Neural progenitor cell (in vitro differentiated cells): ENCODE results near the gene C6orf62. TPM values are rescaled to one million over a fixed set of nuclear protein-coding genes. Genes with fewer than 3 reads are reported as not detected.

Experiments
- DNase-seq: peaks from one replicate; pipeline ENCODE4 v3.0.0-alpha.2; 2016; ENCODE audit warnings: low spot score
- H2AFZ ChIP-seq: fragments of 200-600 bp; sonication (generic); replicated peaks from 2 replicates; pipeline ENCODE4 v1.6.1; 2016; ENCODE audit warnings: antibody characterized with exemption
- H3F3A ChIP-seq: fragments of 200-600 bp; sonication (generic); 2 replicates; pipeline ENCODE4 v1.6.1; 2016; ENCODE audit warnings: antibody characterized with exemption, low read depth
- H3K27ac ChIP-seq: fragments of 200-600 bp; sonication (generic); 2 replicates; pipeline ENCODE4 v1.5.1; 2016; ENCODE audit warnings: mild to moderate bottlenecking
- H3K27me3 ChIP-seq: fragments of 200-600 bp; sonication (generic); 2 replicates; pipeline ENCODE4 v1.6.1; 2016; ENCODE audit warnings: mild to moderate bottlenecking, moderate library complexity
- H3K36me3 ChIP-seq: fragments of 200-600 bp; sonication (generic); 2 replicates; pipeline ENCODE4 v1.5.1; 2016
- H3K4me1 ChIP-seq: fragments of 200-600 bp; sonication (generic); 2 replicates; pipeline ENCODE4 v1.6.1; 2016; ENCODE audit warnings: mixed run types
- H3K4me2 ChIP-seq: fragments of 200-600 bp; sonication (generic); 2 replicates; pipeline ENCODE4 v1.6.1; 2016
- H3K4me3 ChIP-seq: fragments of 200-600 bp; sonication (generic); 2 replicates; pipeline ENCODE4 v1.5.1; 2016
- H3K79me2 ChIP-seq: fragments of 200-600 bp; sonication (generic); 2 replicates; pipeline ENCODE4 v1.6.1; 2016; ENCODE audit warnings: low read depth
- H3K9ac ChIP-seq: fragments of 200-600 bp; sonication (generic); 2 replicates; pipeline ENCODE4 v1.6.1; 2016
- H3K9me3 ChIP-seq: fragments of 200-600 bp; sonication (generic); 2 replicates; pipeline ENCODE4 v1.5.1; 2016; ENCODE audit warnings: low read depth
- H4K20me1 ChIP-seq: fragments of 200-600 bp; sonication (generic); 2 replicates; pipeline ENCODE4 v1.6.1; 2016; ENCODE audit warnings: low read depth
- H3K27ac Mint-ChIP-seq: 3 replicates; pipeline ENCODE4 v1.8.0; 2021; ENCODE audit warnings: mixed read lengths
- H3K27me3 Mint-ChIP-seq: 2 replicates; pipeline ENCODE4 v1.8.0; 2022; ENCODE audit warnings: low read depth, mild to moderate bottlenecking, inconsistent platforms, moderate library complexity, mixed read lengths; ENCODE audit not compliant: insufficient read depth
- H3K36me3 Mint-ChIP-seq: 3 replicates; pipeline ENCODE4 v1.8.0; 2021; ENCODE audit warnings: mixed read lengths
- H3K4me1 Mint-ChIP-seq: 3 replicates; pipeline ENCODE4 v1.8.0; 2021; ENCODE audit warnings: mixed read lengths
- H3K4me3 Mint-ChIP-seq: 3 replicates; pipeline ENCODE4 v1.8.0; 2021; ENCODE audit warnings: mild to moderate bottlenecking, moderate library complexity, mixed read lengths
- H3K9me3 Mint-ChIP-seq: 3 replicates; pipeline ENCODE4 v1.8.0; 2020; ENCODE audit warnings: mixed read lengths
- EZH2 ChIP-seq: fragments of 200-600 bp; sonication (generic); IDR thresholded peaks from 2 replicates; pipeline ENCODE4 v1.6.1; 2017; ENCODE audit warnings: antibody characterized with exemption, mild to moderate bottlenecking, moderate library complexity
- EZH2phosphoT487 ChIP-seq: fragments of 200-600 bp; sonication (generic); IDR thresholded peaks from 2 replicates; pipeline ENCODE4 v1.6.1; 2017; ENCODE audit warnings: antibody characterized with exemption
- total RNA-seq: library from RNA; depleted of rRNA; stranded (reverse); fragments of >200 nt; gene quantifications from 2 replicates; pipeline ENCODE4 v1.2.3, GENCODE V29; 2015; ENCODE audit warnings: low replicate concordance
- TF ChIP-seq, protein P1 (sequence below): fragments of 200-600 bp; sonication (generic); IDR thresholded peaks from 2 replicates; pipeline ENCODE4 v1.5.1; 2017; ENCODE audit warnings: antibody characterized with exemption, mild to moderate bottlenecking

Gene C6orf62
- total RNA-seq, 1 donor from 2014 or later: 82.3 TPM

GRCh38 chr6:24743265-24743943, 24.4 kb upstream of the C6orf62 start:
- TF ChIP-seq EZH2 (no peak), EZH2phosphoT487 (no peak)
- TF ChIP-seq, protein P1, sequence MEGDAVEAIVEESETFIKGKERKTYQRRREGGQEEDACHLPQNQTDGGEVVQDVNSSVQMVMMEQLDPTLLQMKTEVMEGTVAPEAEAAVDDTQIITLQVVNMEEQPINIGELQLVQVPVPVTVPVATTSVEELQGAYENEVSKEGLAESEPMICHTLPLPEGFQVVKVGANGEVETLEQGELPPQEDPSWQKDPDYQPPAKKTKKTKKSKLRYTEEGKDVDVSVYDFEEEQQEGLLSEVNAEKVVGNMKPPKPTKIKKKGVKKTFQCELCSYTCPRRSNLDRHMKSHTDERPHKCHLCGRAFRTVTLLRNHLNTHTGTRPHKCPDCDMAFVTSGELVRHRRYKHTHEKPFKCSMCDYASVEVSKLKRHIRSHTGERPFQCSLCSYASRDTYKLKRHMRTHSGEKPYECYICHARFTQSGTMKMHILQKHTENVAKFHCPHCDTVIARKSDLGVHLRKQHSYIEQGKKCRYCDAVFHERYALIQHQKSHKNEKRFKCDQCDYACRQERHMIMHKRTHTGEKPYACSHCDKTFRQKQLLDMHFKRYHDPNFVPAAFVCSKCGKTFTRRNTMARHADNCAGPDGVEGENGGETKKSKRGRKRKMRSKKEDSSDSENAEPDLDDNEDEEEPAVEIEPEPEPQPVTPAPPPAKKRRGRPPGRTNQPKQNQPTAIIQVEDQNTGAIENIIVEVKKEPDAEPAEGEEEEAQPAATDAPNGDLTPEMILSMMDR: no peak
- Histone ChIP-seq H4K20me1 (no peaks in the 10 kb centered on the region), H3K36me3 (no peaks in the 10 kb centered on the region), H3K9ac (no peak overlapping the region), H3K4me1 (no peaks in the 10 kb centered on the region), H3K4me3 (no peak overlapping the region), H3K27ac (no peak overlapping the region), H2AFZ (no peak overlapping the region), H3K4me2 (no peak overlapping the region), H3K9me3 (no peaks in the 10 kb centered on the region), H3K27me3 (no peaks in the 10 kb centered on the region), H3F3A (no peaks in the 10 kb centered on the region), H3K79me2 (no peaks in the 10 kb centered on the region)
- no peaks in the 10 kb centered on the region for H3K4me1 Mint-ChIP-seq
- no peak for DNase-seq
- no peaks in the 10 kb centered on the region for H3K27me3 Mint-ChIP-seq
- no peak overlapping the region for H3K27ac Mint-ChIP-seq
- H3K4me3 Mint-ChIP-seq: no peak overlapping the region
- H3K36me3 Mint-ChIP-seq: no peaks in the 10 kb centered on the region
- H3K9me3 Mint-ChIP-seq: peaks cover 2% of the 10 kb centered on the region

DNA sequence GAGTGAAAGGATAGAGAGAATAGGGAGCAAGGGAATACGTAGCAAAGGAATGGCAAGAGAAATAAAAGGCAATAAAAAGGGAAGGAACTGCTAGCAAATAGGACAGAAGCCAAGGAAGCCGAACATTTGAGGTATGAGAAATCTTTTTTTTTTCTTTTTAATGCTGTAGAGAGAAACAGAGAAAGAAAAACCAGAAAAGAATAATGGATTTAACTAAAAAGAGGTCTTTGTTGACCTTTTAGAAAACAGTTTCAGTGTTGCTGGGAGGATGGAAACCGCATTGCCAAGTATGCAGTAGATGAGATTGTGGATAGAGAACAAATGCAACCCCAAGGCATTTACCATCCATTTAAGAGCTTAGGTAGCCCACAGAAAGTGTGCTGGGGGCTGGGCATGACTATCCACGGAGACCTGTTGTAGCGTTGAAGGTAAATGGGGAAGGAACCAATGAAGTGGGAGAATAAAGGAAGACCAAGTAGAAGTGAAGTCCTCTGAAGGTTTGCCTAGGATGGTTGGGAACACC, 23.3 kb upstream of the C6orf62 start:
- H3K9me3 Mint-ChIP-seq: peaks cover 2% of the 10 kb centered on the region
- H3K9ac ChIP-seq: no peak overlapping the region

GRCh38 chr6:24740861-24741260, 21.9 kb upstream of the C6orf62 start:
- Histone ChIP-seq H3K4me1 (no peaks in the 10 kb centered on the region), H3K4me2 (no peak overlapping the region), H4K20me1 (no peaks in the 10 kb centered on the region), H3K27me3 (no peaks in the 10 kb centered on the region), H3K9me3 (no peaks in the 10 kb centered on the region), H3K36me3 (no peaks in the 10 kb centered on the region), H2AFZ (no peak overlapping the region), H3K9ac (no peak overlapping the region), H3K4me3 (no peak overlapping the region), H3F3A (no peaks in the 10 kb centered on the region), H3K27ac (no peak overlapping the region), H3K79me2 (no peaks in the 10 kb centered on the region)
- TF ChIP-seq EZH2 (no peak), EZH2phosphoT487 (no peak)
- TF ChIP-seq, protein P1: no peak
- H3K9me3 Mint-ChIP-seq: peaks cover 2% of the 10 kb centered on the region
- no peaks in the 10 kb centered on the region for H3K4me1 Mint-ChIP-seq
- DNase-seq: no peak
- H3K36me3 Mint-ChIP-seq: no peaks in the 10 kb centered on the region
- no peak overlapping the region for H3K27ac Mint-ChIP-seq
- H3K27me3 Mint-ChIP-seq: no peaks in the 10 kb centered on the region
- H3K4me3 Mint-ChIP-seq: no peak overlapping the region

More for the DNA sequence above, 23.3 kb upstream of the C6orf62 start:
- no peaks in the 10 kb centered on the region for H3K27me3 Mint-ChIP-seq
- no peaks in the 10 kb centered on the region for H3K4me1 Mint-ChIP-seq
- no peak overlapping the region for H3K4me3 Mint-ChIP-seq
- Histone ChIP-seq H3K27me3 (no peaks in the 10 kb centered on the region), H3K79me2 (no peaks in the 10 kb centered on the region), H3K4me1 (no peaks in the 10 kb centered on the region), H3K4me2 (no peak overlapping the region), H3K9me3 (no peaks in the 10 kb centered on the region), H3F3A (no peaks in the 10 kb centered on the region), H2AFZ (no peak overlapping the region), H4K20me1 (no peaks in the 10 kb centered on the region), H3K36me3 (no peaks in the 10 kb centered on the region), H3K27ac (no peak overlapping the region), H3K4me3 (no peak overlapping the region)
- TF ChIP-seq EZH2phosphoT487: no peak
- TF ChIP-seq, protein P1: no peak
- no peak for TF ChIP-seq EZH2
- DNase-seq: no peak
- H3K27ac Mint-ChIP-seq: no peak overlapping the region
- H3K36me3 Mint-ChIP-seq: no peaks in the 10 kb centered on the region
